Panc1 (cell line): Measurements from ENCODE around the gene ZNF555.

Experiments
- CTCF ChIP-seq: fragments of 450-650 bp; IDR thresholded peaks from 2 replicates; pipeline ENCODE4 v1.5.1; 2017; ENCODE audit warnings: mild to moderate bottlenecking
- POLR2AphosphoS5 ChIP-seq: IDR thresholded peaks from 2 replicates; pipeline ENCODE4 v1.6.1; 2012; ENCODE audit warnings: mild to moderate bottlenecking, low read depth, low read length, moderate library complexity
- REST ChIP-seq, 2 experiments: IDR thresholded peaks; 2 replicates each; pipeline ENCODE4 v1.6.1; 2011 to 2012; ENCODE audit warnings: low read depth in 2 of 2, control low read depth in 1 of 2, low read length in 1 of 2, mild to moderate bottlenecking in 1 of 2, moderate library complexity in 1 of 2; ENCODE audit not compliant: insufficient read depth in 1 of 2
- TCF7L2 ChIP-seq: IDR thresholded peaks from 2 replicates; pipeline ENCODE4 v1.6.1; 2011; ENCODE audit warnings: mild to moderate bottlenecking, low read depth, low read length, inconsistent platforms

GRCh38 chr19:2805261-2805900 is 35.9 kb upstream of the ZNF555 start:
- TF ChIP-seq CTCF (no peak), POLR2AphosphoS5 (no peak), TCF7L2 (no peak), REST (IDR thresholded peaks at IDR 0.05; ENCODE audit: insufficient read depth in 1 of 2, low read depth in 2 of 2, low read length in 1 of 2) (no peak)
